Osteocyte (in vitro differentiated cells): Measurements from ENCODE around the gene ST8SIA6. TPM values are rescaled to one million over a fixed set of nuclear protein-coding genes. Genes with fewer than 3 reads are reported as not detected.

Experiments
- DNase-seq: peaks from one replicate; pipeline ENCODE4 v3.0.0; 2021; ENCODE audit warnings: mixed read lengths; ENCODE audit not compliant: unreplicated experiment; ENCODE audit errors: extremely low spot score
- H3K27ac Mint-ChIP-seq: one replicate; pipeline ENCODE4 v1.8.0; 2021; ENCODE audit warnings: mild to moderate bottlenecking, mixed read lengths; ENCODE audit not compliant: unreplicated experiment
- H3K27me3 Mint-ChIP-seq: one replicate; pipeline ENCODE4 v1.8.0; 2021; ENCODE audit warnings: mixed read lengths; ENCODE audit not compliant: unreplicated experiment
- H3K36me3 Mint-ChIP-seq: one replicate; pipeline ENCODE4 v1.8.0; 2021; ENCODE audit warnings: mixed read lengths; ENCODE audit not compliant: unreplicated experiment
- H3K4me1 Mint-ChIP-seq: one replicate; pipeline ENCODE4 v1.8.0; 2021; ENCODE audit warnings: mixed read lengths; ENCODE audit not compliant: unreplicated experiment
- H3K4me3 Mint-ChIP-seq: one replicate; pipeline ENCODE4 v1.8.0; 2021; ENCODE audit warnings: mild to moderate bottlenecking, moderate library complexity, mixed read lengths; ENCODE audit not compliant: unreplicated experiment
- H3K9me3 Mint-ChIP-seq: one replicate; pipeline ENCODE4 v1.8.0; 2021; ENCODE audit warnings: mixed read lengths; ENCODE audit not compliant: unreplicated experiment
- total RNA-seq: library from RNA; stranded (reverse); gene quantifications from 2 replicates; pipeline ENCODE4 v1.2.1, GENCODE V29; 2021
- TF ChIP-seq, protein P1 (sequence below): fragments of 200-600 bp; sonication (generic); IDR thresholded peaks from 2 replicates; pipeline ENCODE4 v1.5.0; 2021; ENCODE audit warnings: antibody characterized with exemption, mild to moderate bottlenecking, moderate library complexity

The ST8SIA6 gene
- total RNA-seq, 1 donor from 2014 or later = not detected

- peaks cover 25% of the 10 kb centered on the region for H3K27me3 Mint-ChIP-seq
- H3K36me3 Mint-ChIP-seq = no peaks in the 10 kb centered on the region
- DNase-seq = no peak
- no peak overlapping the region for H3K27ac Mint-ChIP-seq
- TF ChIP-seq, protein P1, sequence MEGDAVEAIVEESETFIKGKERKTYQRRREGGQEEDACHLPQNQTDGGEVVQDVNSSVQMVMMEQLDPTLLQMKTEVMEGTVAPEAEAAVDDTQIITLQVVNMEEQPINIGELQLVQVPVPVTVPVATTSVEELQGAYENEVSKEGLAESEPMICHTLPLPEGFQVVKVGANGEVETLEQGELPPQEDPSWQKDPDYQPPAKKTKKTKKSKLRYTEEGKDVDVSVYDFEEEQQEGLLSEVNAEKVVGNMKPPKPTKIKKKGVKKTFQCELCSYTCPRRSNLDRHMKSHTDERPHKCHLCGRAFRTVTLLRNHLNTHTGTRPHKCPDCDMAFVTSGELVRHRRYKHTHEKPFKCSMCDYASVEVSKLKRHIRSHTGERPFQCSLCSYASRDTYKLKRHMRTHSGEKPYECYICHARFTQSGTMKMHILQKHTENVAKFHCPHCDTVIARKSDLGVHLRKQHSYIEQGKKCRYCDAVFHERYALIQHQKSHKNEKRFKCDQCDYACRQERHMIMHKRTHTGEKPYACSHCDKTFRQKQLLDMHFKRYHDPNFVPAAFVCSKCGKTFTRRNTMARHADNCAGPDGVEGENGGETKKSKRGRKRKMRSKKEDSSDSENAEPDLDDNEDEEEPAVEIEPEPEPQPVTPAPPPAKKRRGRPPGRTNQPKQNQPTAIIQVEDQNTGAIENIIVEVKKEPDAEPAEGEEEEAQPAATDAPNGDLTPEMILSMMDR = no peak
- H3K4me1 Mint-ChIP-seq = no peaks in the 10 kb centered on the region
- no peak overlapping the region for H3K4me3 Mint-ChIP-seq
- peaks cover 14% of the 10 kb centered on the region for H3K9me3 Mint-ChIP-seq
Observed at GRCh38 chr10:17276756-17277424, 177.5 kb downstream of the ST8SIA6 start.

GRCh38 chr10:17273403-17273802 is 181.0 kb downstream of the ST8SIA6 start:
- Mint-ChIP-seq H3K4me3 (no peak overlapping the region), H3K27me3 (peaks cover 27% of the 10 kb centered on the region), H3K27ac (no peak overlapping the region), H3K9me3 (peaks cover 10% of the 10 kb centered on the region), H3K4me1 (no peaks in the 10 kb centered on the region), H3K36me3 (no peaks in the 10 kb centered on the region)
- TF ChIP-seq, protein P1 = no peak
- no peak for DNase-seq

DNA sequence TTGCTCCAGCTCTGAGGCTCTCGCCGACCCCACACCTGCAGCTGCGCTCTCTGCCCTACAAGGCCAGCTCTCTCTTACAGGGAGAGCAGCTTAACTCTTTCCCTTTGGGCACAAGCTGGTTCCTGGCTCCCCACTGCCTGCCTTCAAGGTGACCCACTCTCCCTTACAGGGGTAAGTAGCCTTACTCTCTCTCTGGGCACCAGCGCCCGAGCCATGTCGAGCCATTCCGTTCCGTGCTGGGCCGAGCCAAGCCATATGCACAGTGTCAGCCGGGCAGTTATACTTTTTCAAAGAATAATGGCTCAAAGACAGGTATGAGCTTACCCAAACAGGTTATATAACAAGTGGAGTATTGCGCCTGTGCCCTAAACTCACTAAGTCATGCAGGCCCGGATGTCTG is 181.7 kb downstream of the ST8SIA6 start:
- Mint-ChIP-seq H3K4me3 (no peak overlapping the region), H3K4me1 (no peaks in the 10 kb centered on the region), H3K9me3 (peaks cover 10% of the 10 kb centered on the region)

More for the DNA sequence above, 181.7 kb downstream of the ST8SIA6 start:
- no peaks in the 10 kb centered on the region for H3K36me3 Mint-ChIP-seq
- peaks cover 33% of the 10 kb centered on the region for H3K27me3 Mint-ChIP-seq
- no peak for DNase-seq
- no peak overlapping the region for H3K27ac Mint-ChIP-seq
- TF ChIP-seq, protein P1 = no peak

Other genes starting within 250 kb of the ST8SIA6 start
- gene VIM, start 226.4 kb downstream of the ST8SIA6 start, total RNA-seq = 2,114 and 2,178 TPM in 2 replicates
- gene HACD1, start 162.8 kb upstream of the ST8SIA6 start, total RNA-seq = 25.1 and 28.6 TPM in 2 replicates
- gene STAM, start 189.6 kb upstream of the ST8SIA6 start, total RNA-seq = 26.6 and 32.0 TPM in 2 replicates